Peyer's patch (tissue), 4 donors: ENCODE results near the gene LIPM.

ENCODE experiments used
- CTCF ChIP-seq, 6 experiments: fragments of 450-650 bp in 4 of 6; fragments of 200-600 bp in 2 of 6; sonication (generic) in 1 of 6; IDR thresholded peaks; one replicate each; pipeline ENCODE4 v1.5.1; 2017 to 2019; ENCODE audit warnings: antibody characterized with exemption in 6 of 6, mild to moderate bottlenecking in 3 of 6, moderate library complexity in 1 of 6
- POLR2A ChIP-seq, 2 donors: fragments of 450-650 bp; IDR thresholded peaks; one replicate each; pipeline ENCODE4 v1.5.1; 2017; ENCODE audit warnings: antibody characterized with exemption in 2 of 2, mild to moderate bottlenecking in 2 of 2, moderate library complexity in 2 of 2

- no peak for TF ChIP-seq POLR2A (IDR thresholded peaks at IDR 0.05)
- no peak for TF ChIP-seq CTCF (IDR thresholded peaks at IDR 0.05)
Measured at GRCh38 chr10:88854684-88855083, 52.2 kb downstream of the LIPM start.
